HFFc6 (cell line): Measurements from ENCODE around the gene UCHL5. TPM values are rescaled to one million over a fixed set of nuclear protein-coding genes. Genes with fewer than 3 reads are reported as not detected.
A peak's percentile ranks its signal among the peaks of the same experiment; 100 is the strongest.

Experiments used
- DNase-seq: peaks from one replicate; pipeline ENCODE4 v3.0.0-alpha.2; 2018
- H3K27ac Mint-ChIP-seq: 2 replicates; pipeline ENCODE4 v1.8.0; 2020; ENCODE audit warnings: mild to moderate bottlenecking, mixed read lengths
- H3K27me3 Mint-ChIP-seq: 2 replicates; pipeline ENCODE4 v1.8.0; 2021; ENCODE audit warnings: mild to moderate bottlenecking, moderate library complexity, mixed read lengths; ENCODE audit not compliant: insufficient read depth
- H3K36me3 Mint-ChIP-seq: 2 replicates; pipeline ENCODE4 v1.8.0; 2021; ENCODE audit warnings: low read depth, mixed read lengths
- H3K4me1 Mint-ChIP-seq: 2 replicates; pipeline ENCODE4 v1.8.0; 2020; ENCODE audit warnings: low read depth, mixed read lengths
- H3K4me3 Mint-ChIP-seq: 2 replicates; pipeline ENCODE4 v1.8.0; 2020; ENCODE audit warnings: mild to moderate bottlenecking, moderate library complexity, mixed read lengths
- H3K9me3 Mint-ChIP-seq: 2 replicates; pipeline ENCODE4 v1.8.0; 2020; ENCODE audit warnings: mild to moderate bottlenecking, mixed read lengths
- CTCF ChIP-seq: fragments of 200-600 bp; sonication (generic); IDR thresholded peaks from 2 replicates; pipeline ENCODE4 v1.5.0; 2021; ENCODE audit warnings: antibody characterized with exemption, mild to moderate bottlenecking
- total RNA-seq, 6 experiments: library from RNA; stranded (reverse); fragmentation: NEBNext Ultra II Directional; extraction: Animal tissue kit (Norgen Biotek cat#: 25700); gene quantifications; 2 replicates in 1 of 6; 3 replicates in 5 of 6; pipeline ENCODE4 v1.2.3, GENCODE V29; 2021

UCHL5 gene
- total RNA-seq, 6 experiments from 2014 or later: 24.1 to 34.1 (median 29.4) TPM

GRCh38 chr1:193019442-193020026 lies 39.6 kb downstream of the UCHL5 start:
- H3K4me3 Mint-ChIP-seq: no peak overlapping the region
- no peaks in the 10 kb centered on the region for H3K27me3 Mint-ChIP-seq
- DNase-seq: peak; percentile 59
- peak; percentile 84 for TF ChIP-seq CTCF
- H3K4me1 Mint-ChIP-seq: peaks cover 5% of the 10 kb centered on the region
- no peak overlapping the region for H3K27ac Mint-ChIP-seq
- no peaks in the 10 kb centered on the region for H3K9me3 Mint-ChIP-seq
- no peaks in the 10 kb centered on the region for H3K36me3 Mint-ChIP-seq

DNA sequence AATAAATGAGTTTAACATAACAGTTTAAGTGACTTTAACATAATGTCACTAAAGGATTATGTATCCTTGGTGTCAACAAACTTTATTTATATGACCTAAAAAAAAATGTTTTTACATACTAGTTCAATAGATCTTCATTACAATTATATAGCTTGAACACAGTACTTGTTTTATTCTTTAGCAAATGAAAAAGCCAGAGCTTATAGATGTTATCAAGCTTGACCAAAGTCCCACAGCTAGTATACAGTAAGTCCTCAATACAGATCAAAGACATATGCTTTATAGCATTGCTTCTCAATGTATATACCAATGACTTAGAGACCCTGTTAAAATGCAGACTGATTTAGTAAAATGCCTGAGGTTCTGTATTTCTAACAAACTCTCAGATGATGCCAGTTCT lies 42.4 kb downstream of the UCHL5 start:
- Mint-ChIP-seq H3K4me3 (no peak overlapping the region), H3K9me3 (no peaks in the 10 kb centered on the region), H3K27me3 (no peaks in the 10 kb centered on the region), H3K36me3 (no peaks in the 10 kb centered on the region), H3K27ac (no peak overlapping the region), H3K4me1 (peaks cover 24% of the 10 kb centered on the region)
- DNase-seq: no peak
- no peak for TF ChIP-seq CTCF

DNA sequence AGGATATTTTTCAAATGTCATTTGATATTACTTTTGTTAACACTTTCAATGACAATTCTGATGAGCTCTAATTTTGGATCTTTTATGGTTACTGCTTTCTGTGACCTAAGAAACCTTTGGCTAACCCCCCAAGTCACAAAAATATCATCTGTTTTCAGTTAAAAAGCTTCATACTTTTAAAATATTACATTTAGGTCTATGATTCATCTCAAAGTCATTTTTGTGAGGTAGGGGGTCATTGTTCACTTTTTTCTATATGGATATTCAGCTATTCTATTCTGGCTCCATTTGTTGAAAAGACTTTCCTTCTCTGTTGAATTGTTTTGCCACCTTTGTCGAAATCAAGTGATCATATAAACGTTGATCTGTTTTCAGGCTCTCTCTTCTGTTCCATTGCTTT lies 44.8 kb downstream of the UCHL5 start:
- Mint-ChIP-seq H3K9me3 (no peaks in the 10 kb centered on the region), H3K4me1 (peaks cover 24% of the 10 kb centered on the region), H3K27ac (no peak overlapping the region), H3K4me3 (no peak overlapping the region), H3K27me3 (no peaks in the 10 kb centered on the region), H3K36me3 (no peaks in the 10 kb centered on the region)
- DNase-seq: no peak
- TF ChIP-seq CTCF: no peak

DNA sequence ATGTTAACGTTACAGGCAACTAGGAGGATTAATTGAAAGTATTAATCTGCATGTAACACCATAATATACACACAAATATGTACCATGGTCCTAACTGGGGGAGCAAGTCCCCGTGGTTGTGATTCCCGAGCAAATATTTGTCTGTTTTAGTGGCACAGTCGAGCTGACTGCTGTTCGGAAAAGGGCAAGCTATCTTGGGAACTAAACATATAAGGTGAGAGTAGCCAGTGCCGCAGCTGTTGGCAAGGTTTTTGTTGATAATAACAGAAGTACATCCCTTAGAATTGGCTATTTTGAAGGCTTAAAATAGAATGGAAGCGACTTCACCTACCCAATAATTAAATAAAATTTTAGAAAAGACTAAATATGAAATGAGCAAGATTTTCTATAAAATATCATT lies 45.5 kb downstream of the UCHL5 start:
- H3K4me1 Mint-ChIP-seq: peaks cover 24% of the 10 kb centered on the region
- H3K9me3 Mint-ChIP-seq: no peaks in the 10 kb centered on the region
- DNase-seq: no peak
- H3K36me3 Mint-ChIP-seq: no peaks in the 10 kb centered on the region
- no peak for TF ChIP-seq CTCF
- no peaks in the 10 kb centered on the region for H3K27me3 Mint-ChIP-seq
- H3K4me3 Mint-ChIP-seq: no peak overlapping the region
- H3K27ac Mint-ChIP-seq: no peak overlapping the region

DNA sequence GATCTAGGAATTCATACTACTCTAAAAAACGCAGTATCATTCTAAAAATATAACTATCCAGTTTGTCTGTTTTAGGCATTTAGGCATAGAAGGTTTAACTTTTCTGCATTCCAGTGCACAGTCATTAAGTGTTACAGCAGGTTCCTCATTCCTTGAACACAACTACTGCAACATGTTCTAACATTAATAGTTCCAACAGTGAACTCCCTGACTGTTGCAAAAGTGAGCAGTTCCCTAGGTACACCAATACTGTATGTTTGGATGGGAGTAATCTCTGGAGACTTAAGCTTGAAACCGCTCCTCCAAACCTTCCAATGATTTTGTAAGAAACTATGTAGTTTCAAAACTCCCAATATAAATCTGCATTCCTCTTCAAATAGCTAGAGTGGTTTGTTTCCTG lies 46.2 kb downstream of the UCHL5 start:
- Mint-ChIP-seq H3K4me1 (peaks cover 24% of the 10 kb centered on the region), H3K9me3 (no peaks in the 10 kb centered on the region), H3K4me3 (no peak overlapping the region), H3K36me3 (no peaks in the 10 kb centered on the region), H3K27ac (no peak overlapping the region), H3K27me3 (no peaks in the 10 kb centered on the region)
- TF ChIP-seq CTCF: no peak
- peak; percentile 1 for DNase-seq

DNA sequence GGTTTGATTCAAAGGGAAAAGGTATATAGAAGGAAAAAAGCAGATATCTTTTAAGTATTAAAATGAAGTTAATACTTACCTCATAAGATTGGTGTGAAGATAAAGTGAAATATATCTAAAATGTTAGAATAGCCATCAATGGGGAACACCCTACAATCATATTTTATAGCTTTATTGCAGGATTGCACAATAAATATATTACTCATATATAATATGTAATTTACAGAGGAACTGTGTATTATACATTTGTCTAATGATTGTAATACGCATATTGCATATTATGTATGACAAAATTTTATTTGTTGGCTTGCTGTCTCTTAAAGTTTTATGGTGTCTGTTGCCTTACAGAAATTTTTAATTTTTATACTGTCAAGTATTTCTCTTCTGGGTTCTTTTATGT lies 47.8 kb downstream of the UCHL5 start:
- Mint-ChIP-seq H3K36me3 (no peaks in the 10 kb centered on the region), H3K4me1 (peaks cover 24% of the 10 kb centered on the region), H3K27ac (no peak overlapping the region), H3K27me3 (no peaks in the 10 kb centered on the region), H3K9me3 (no peaks in the 10 kb centered on the region), H3K4me3 (no peak overlapping the region)
- no peak for DNase-seq
- no peak for TF ChIP-seq CTCF
